NCI-H128 (cell line): ENCODE data around the gene BFSP2.

Source experiments
- DNase-seq: peaks from one replicate; lab custom pipeline; 2025; ENCODE audit not compliant: unreplicated experiment; lab: John Stamatoyannopoulos, UW

Gene BFSP2

DNA sequence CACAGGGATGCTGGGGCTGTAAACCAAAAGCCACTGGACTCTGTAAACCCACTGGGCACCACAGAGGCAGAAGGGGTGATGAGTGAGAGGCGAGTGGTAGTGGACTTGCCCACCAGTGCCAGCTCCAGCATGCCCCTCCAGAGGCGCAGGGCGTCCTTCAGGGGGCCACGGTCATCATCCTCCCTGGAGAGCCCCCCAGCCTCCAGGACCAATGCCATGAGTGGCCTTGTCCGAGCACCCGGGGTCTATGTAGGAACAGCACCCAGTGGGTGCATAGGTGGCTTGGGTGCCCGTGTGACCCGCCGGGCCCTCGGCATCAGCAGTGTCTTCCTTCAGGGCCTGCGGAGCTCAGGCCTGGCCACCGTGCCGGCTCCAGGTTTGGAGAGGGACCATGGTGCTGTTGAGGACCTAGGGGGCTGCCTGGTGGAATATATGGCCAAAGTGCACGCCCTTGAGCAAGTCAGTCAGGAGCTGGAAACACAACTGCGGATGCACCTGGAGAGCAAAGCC is at the start of gene BFSP2:
BFSP2 (plus strand) TSS at position 51 of the 510 bp plus-strand sequence; CDS start at position 79, 28 bp downstream.
- no peak for DNase-seq

DNA sequence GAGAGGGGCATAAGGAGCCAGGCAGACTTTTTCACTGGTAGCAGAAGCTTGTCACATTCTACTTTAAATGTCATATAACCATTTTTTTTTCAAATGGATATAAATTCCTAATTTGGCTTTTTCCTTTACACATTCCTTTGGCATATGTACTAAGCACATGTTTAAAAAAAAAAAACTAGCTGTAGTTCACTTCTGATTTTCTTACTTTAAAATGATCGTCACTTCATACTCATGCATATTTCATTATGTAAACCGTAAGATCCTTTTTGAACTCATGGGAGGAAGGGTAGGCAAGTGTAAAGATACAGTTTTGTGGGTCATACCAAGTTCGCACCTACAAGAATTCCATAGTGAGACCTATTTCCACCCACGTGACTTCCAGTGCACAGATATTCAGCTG is 45.1 kb upstream of the BFSP2 start:
- no peak for DNase-seq

DNA sequence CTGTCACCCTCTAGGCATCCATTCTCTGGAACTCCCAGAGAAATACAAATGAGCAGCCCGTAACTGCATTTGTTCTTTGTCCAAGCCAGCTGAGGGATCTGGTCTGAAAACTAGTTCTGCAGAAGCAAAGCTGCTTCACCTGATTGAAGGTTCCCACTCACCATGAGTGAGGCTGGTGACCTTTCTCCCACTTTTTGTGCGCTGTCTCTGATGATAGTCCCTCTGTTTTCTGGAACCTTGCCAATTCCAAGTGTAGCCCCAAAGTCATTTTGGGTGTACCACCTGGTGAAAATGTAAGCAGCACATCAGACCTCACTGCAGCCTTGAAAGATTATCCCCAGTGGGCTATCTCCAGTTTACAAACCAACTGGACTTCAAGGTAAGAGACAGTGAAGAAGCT is 39.4 kb upstream of the BFSP2 start:
- DNase-seq = no peak

DNA sequence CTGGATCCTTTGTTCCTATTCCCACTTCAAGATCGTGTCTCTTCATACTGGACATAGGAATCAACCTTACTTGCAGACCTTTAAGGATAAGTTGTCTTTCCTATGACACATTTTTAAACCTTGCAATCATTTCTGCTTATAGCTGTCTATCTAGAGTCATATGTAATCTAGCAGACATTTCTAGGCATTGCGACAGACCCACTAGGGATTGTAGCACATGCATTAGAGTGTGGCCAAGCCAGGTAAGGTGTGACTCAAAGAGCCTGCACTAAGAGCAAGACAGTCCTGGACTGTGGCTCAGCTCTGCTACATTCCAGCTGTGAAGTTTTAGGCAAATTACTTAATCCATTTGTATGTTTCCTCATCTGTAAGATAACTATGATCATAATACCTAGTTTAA is 38.8 kb upstream of the BFSP2 start:
- DNase-seq = no peak

- DNase-seq = no peak
Measured at GRCh38 chr3:133361435-133361834, 38.4 kb upstream of the BFSP2 start.

DNA sequence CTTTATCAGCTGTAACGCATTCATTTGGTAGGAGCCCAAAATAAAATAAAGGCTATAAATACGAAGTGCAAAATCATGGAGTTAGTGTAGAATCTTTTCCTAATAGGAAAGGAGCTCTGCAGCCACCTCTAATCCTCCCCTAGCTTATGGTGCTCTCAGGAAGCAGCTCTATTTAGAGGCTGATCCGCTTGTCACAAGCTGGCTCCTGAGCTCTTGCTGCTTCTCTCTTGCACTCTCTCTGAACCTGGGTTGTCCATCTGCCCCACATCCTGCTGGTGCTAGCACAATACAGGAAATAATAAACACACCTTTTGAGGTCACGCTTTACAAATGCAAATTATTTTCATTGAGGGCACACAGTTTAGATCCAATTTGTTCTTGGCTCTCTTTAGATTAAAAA is 37.3 kb upstream of the BFSP2 start:
- no peak for DNase-seq

GRCh38 chr3:133364704-133365103 is 35.2 kb upstream of the BFSP2 start:
- no peak for DNase-seq

GRCh38 chr3:133366921-133367320 is 32.9 kb upstream of the BFSP2 start:
- no peak for DNase-seq

DNA sequence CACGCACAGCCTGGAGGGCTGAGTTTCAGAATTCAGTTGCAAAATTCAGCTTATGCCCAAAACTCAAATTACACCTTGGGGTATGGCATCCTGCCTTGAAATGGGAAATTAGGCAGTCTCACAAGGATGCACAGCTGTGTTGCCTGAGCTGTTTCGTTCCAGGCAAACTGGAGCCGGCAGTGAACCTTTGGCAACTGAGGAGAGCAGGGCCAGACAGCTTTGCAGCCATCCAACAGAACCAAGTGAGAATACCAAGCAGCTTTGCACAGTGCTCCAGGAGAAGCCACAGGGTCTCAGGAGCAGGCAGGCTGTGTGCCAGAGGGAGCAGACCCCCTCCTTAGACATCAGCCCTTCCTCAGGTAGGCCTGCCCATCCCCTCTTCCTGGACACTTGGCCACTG is 32.5 kb upstream of the BFSP2 start:
- no peak for DNase-seq

DNA sequence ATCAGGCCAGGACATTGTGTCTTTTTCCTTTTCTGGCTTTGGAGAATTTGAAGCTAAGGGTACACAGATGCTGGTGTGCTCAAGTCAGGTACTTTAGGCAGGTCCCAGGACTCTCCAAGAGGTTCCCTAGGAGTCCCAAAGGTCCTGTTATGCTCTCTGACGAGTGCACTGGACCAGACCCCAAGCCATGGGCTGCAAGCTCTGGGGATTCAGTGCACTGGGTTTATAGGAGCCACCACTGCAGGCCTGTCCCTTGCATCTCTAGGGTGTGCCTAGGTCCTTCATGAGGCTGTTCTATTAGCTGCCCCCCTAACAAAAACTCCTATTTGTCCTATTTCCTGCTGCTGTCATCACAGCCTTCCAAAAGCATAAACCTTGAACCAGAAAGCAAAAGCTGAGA is 31.9 kb upstream of the BFSP2 start:
- DNase-seq = no peak

- DNase-seq = no peak
Measured at GRCh38 chr3:133368371-133369067, 31.3 kb upstream of the BFSP2 start.

- no peak for DNase-seq
Measured at GRCh38 chr3:133369068-133369440, 30.8 kb upstream of the BFSP2 start.

DNA sequence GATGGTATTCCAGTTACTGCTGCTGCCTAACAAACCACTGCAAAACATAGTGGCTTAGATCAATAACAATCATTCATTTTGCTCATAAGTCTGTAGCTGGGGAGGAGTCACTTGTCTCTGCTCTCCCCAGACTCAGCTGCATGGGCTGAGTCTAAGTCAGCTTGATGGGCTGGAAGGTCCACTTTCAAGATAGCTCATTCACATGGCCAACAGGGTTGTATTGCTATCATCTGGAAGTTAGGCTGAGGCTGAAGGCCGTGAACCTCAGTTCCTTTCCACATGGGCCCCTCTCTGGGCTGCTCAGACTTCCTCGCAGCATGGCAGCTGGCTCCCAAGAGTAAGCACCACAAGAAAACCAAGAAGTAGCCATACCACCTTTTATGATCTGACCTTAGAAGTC is 28.7 kb upstream of the BFSP2 start:
- no peak for DNase-seq

GRCh38 chr3:133371676-133372075 is 28.2 kb upstream of the BFSP2 start:
- no peak for DNase-seq

- DNase-seq = peak; percentile 58
Measured at GRCh38 chr3:133374708-133375402, 25.0 kb upstream of the BFSP2 start.

- DNase-seq = no peak
Measured at GRCh38 chr3:133375403-133375745, 24.5 kb upstream of the BFSP2 start.

DNA sequence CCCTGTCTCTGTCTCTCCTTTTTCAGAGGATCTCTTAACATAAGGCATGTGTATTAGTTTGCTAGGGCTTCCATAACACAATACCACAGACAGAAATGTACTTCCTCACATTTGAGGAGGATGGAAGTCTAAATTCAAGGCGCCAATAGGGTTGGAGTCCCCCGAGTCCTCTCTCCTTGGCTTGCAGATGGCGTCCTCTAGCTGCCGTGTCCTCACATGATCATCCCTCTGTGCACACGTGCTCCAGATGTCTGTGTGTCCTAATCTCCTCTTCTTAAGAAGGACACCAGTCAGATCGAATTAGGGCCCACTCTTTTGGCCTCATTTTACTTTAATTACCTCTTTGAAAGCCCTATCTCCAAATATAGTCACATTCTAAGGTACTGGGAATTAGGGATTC is 23.0 kb upstream of the BFSP2 start:
- no peak for DNase-seq

DNA sequence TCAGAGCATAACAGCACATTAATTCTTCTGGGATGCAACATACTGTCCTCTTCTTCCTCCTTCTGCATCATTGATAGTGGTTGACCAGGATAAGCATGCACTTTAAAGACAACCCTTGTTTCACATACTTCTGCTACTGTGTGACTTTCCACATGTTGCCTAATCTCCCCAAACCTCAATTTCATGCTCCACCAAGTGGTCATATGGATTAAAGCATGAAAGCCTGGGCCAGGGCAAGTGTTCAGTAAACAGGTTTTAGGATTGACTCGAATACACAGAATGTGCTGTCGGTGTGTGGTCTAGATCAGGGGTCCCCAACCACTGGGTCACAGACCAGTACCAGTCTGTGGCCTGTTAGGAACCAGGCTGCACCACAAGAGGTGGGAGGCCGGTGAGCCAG is 22.5 kb upstream of the BFSP2 start:
- no peak for DNase-seq

GRCh38 chr3:133379926-133380325 is 19.9 kb upstream of the BFSP2 start:
- DNase-seq = no peak

DNA sequence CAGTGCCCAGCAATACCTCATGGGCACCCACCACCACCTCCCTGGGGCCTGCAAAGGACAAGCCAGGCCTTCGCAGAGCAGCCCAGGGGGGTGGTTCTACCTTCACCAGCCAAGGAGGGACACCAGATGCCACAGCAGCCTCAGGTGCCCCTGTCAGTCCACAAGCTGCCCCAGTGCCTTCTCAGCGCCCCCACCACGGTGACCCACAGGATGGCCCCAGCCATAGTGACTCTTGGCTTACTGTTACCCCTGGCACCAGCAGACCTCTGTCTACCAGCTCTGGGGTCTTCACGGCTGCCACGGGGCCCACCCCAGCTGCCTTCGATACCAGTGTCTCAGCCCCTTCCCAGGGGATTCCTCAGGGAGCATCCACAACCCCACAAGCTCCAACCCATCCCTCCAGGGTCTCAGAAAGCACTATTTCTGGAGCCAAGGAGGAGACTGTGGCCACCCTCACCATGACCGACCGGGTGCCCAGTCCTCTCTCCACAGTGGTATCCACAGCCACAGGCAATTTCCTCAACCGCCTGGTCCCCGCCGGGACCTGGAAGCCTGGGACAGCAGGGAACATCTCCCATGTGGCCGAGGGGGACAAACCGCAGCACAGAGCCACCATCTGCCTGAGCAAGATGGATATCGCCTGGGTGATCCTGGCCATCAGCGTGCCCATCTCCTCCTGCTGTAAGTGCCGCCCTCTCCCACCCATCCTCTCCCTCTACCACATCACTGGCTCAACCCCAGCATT is 19.2 kb upstream of the BFSP2 start:
- DNase-seq = no peak

DNA sequence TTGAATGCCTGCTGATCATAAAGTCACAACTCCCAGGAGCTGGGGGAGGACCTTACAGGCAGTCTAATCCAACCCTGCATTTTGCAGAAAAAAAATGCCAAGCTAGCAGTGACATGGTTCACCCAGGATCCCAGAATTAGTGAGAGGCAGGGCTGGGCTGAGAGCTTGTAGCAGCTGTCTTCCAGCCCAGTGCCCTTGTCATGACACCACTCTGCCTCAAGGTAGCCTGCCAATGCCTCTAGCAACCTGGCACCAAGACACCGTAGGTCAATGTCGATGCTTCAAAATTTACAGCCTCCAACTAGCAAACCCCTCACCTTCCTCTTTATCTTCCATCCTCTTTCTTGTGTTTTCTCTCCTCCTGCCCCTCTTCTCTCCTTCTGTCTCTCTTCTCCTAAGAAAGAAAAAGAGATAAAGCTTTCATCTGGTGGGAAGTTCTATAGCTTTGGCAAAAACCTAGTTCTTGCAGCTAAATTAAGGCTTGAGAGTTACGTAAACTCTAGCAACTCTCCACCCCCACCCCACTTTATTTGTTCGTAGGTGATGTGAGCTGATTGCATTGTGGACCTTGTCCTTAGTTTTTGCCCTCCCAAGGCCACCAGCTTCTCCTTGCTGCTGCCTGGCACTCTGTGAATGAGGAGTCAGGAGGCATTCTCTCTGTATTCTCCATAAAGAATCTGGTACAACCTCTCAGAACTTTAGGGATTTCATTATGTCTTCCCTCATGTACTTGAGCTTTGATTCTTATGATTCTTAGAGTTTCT is 18.3 kb upstream of the BFSP2 start:
- no peak for DNase-seq
